GM19035 (cell line): ENCODE results near the gene OPRD1.
"Not testable (repeated sequence)": the region's sequence is repeated elsewhere in the genome, so short reads cannot be mapped to it uniquely, and the experiment has no call there.

ENCODE experiments used
- ATAC-seq: cut with Tn5 transposase; IDR thresholded peaks from one replicate; pipeline ENCODE4 v1.9.1; 2021; ENCODE audit not compliant: unreplicated experiment

The OPRD1 gene

GRCh38 chr1:28811766-28812668, at the start of gene OPRD1:
Gene OPRD1, plus strand, starts transcription at chr1:28812170. Its CDS starts 214 bp downstream, at chr1:28812384.
- ATAC-seq = no peak

DNA sequence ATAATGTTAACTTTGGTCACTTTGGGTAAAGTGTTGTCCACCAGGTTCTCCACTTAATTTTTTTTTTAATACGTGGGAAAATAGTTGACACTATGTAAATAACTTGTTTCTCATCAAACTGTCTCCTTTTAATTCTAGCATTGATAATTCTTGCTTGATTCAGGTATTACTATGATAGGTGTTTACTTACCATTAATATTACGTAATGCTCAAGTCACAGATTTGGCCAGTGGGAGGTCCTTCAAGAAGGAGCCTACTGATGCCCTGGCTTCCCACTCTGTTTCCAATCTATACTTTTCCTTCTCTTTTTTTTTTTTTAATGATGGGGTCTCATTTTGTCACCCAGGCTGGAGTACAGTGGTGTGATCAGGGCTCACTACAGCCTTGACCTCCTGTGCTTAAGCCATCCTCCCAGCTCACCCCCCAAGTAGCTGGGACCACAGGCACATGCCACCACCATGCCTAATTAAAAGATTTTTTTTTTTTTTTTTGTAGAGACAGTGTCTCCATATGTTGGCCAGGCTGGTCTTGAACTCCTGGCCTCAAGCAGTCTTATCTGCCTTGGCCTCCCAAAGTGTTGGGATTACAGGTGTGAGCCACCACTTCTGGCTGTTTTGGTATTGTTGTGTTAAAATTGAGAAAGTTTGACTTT, 45.3 kb upstream of the OPRD1 start:
- no peak for ATAC-seq

DNA sequence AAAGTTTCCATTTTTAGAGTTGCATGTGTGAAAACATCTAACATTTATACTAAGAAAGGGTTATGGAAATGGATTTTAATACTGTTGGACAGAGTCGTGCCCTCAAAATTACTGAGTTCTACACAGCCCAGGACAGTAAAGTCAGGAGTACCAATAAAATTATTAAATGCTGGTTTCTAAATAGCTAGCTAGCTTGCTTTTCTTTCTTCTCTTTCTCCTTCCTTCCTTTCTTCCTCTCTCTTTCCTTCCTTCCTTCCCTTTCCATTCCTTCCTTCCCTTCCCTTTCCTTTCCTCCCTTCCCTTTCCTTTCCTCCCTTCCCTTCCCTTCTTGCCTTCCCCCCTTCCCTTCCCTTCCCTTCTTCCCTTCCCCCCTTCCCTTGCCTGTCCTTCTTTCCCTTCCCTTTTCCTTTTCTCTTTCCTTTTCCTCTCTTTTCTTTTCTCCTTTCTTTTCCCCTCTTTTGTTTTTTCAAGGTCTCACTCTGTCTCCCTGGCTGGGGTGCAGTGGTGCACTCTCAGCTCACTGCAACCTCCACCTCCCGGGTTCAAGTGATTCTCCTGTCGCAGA, 41.3 kb upstream of the OPRD1 start:
- ATAC-seq = no peak

DNA sequence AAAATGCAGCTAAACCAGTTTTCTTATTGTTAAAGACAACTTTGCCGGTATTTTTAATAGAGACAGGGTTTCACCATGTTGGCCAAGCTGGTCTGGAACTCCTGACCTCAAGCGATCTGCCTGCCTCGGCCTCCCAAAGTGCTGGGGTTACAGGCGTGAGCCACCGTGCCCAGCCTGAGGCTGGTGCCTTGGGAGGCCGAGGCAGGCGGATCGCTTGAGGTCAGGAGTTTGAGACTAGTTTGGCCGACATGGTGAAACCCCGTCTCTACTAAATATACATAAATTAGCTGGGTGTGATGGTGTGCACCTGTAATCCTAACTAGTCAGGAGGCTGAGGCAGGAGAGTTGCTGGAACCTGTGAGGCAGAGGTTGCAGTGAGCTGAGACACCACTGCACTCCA, 40.0 kb upstream of the OPRD1 start:
- ATAC-seq = not testable (repeated sequence)

DNA sequence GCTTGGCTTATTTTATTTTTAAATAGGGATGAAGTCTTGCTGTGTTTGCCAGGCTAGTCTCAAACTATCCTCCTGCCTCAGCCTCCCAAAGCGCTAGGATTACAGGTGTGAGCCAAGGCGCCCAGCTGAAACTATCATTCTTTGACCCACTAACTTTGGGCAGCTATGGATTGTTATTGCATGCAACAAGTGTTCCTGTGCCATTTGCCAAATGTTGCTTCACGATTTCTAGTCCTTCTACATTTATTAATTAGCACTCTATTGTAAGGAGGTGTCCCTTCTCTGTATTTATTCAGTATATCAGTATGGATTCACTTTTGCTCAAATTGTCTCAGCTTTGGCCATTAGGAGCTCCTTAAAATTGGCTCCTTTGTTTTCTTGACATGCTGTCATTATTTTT, 38.9 kb upstream of the OPRD1 start:
- ATAC-seq = no peak

- ATAC-seq = no peak
Observed at GRCh38 chr1:28775121-28775942, 36.6 kb upstream of the OPRD1 start.

DNA sequence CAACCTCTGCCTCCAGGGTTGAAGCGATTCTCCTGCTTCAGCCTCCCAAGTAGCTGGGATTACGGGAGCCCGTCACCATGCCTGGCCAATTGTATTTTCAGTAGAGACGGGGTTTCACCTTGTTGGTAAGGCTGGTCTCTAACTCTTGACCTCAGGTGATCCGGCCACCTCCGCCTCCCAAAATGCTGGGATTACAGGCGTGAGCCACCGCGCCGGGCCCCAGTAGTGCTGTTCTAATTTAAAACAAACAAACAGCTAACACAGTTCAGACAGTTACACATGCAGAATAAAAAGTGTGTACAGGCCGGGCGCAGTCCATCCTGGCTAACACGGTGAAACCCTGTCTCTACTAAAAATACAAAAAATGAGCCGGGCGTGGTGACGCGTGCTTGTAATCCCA, 35.6 kb upstream of the OPRD1 start:
- no peak for ATAC-seq

DNA sequence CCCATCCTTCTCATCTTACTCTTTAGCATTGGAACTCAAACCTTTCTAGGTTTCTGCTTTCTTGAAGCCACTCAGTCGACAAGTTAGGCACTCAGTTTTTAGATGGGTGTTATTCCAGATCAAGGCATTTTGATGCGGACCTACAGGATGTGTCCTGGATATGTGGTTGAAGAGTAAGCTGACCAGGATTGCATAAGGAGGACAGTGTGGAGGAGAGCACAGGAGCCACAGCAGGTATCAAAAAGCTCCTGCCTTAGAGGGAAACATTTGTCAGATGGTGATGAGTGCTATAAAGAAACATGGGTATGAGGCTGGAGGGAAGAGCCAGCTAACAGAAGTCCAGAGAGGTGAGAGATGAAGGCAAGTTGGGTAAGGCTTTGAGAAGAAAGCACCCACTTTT, 33.9 kb upstream of the OPRD1 start:
- no peak for ATAC-seq

GRCh38 chr1:28779751-28780408, 32.1 kb upstream of the OPRD1 start:
- no peak for ATAC-seq

DNA sequence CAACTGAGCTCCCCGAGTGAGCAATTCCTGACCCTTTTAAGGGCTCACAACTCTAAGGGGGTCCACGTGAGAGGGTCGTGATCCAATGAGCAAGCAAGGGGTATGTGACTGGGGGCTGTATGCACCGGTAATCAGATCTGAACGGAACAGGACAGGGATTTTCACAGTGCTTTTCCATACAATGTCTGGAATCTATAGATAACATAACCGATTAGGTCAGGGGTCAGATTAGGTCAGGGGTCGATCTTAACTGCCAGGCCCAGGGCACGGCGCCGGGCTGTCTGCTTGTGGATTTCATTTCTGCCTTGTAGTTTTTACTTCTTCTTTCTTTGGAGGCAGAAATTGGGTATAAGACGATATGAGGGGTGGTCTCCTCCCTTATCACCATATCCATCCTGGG, 30.7 kb upstream of the OPRD1 start:
- no peak for ATAC-seq

- ATAC-seq = no peak
Observed at GRCh38 chr1:28782011-28782410, 30.0 kb upstream of the OPRD1 start.

GRCh38 chr1:28783363-28783762, 28.6 kb upstream of the OPRD1 start:
- no peak for ATAC-seq

GRCh38 chr1:28789412-28789811, 22.6 kb upstream of the OPRD1 start:
- ATAC-seq = no peak

DNA sequence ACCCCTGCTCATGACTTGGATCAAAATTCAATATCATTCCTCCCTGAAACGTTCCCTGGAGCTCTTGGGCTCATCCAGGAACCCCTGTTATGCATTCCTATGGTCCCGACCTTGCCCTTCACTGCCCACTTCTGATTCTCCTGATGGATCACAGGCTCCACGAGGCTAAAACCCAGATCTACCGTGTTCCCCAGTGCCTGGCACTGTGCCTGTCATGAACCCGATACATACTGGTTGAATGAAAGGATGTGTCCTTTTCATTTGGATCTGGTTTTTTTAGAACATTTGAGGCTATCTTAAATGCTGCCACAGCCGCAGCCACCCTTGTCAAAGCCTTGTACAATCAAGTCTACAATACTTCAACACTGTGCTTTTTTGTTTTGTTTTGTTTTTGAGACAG, 22.2 kb upstream of the OPRD1 start:
- ATAC-seq = no peak

GRCh38 chr1:28790377-28791035, 21.5 kb upstream of the OPRD1 start:
- no peak for ATAC-seq

- not testable (repeated sequence) for ATAC-seq
Observed at GRCh38 chr1:28791929-28792328, 20.0 kb upstream of the OPRD1 start.

DNA sequence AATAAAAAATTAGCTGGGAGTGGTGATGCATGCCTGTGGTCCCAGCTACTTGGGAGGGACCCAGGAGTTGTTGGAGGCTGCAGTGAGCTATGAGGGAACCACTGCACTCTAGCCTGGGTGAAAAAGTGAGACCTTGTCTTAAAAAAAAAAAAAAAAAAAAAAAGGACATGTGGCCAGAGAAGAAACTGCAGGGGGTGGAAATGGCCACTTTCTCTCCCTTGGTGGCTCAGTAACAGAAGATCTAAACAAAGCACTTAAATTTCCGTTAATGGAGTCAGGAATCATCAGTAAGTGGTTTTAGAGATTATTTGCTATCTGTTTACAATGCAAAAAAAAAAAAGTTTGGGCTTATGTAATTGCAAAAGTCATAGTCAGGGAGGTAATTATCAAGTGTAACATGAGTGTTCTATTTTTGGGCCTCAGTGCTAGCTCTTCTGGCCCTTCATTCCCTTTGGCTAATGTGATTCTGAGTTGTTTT, 19.3 kb upstream of the OPRD1 start:
- no peak for ATAC-seq

DNA sequence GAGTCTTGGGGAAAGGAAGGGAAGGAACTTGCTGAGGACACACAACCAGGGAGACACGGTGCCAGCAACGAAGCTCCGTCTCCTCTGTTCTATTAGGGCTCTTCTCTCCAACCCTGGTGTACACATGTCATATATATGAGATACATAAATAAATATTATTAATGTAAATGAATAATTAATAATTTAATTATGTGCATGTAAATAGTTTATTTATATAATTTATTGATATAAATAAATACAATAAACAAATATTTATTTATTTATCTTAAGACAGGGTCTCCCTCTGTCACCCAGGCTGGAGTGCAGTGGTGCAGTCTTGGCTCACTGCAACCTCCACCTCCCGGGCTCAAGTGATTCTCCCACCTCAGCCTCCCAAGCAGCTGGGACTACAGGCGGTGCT, 17.4 kb upstream of the OPRD1 start:
- not testable (repeated sequence) for ATAC-seq

DNA sequence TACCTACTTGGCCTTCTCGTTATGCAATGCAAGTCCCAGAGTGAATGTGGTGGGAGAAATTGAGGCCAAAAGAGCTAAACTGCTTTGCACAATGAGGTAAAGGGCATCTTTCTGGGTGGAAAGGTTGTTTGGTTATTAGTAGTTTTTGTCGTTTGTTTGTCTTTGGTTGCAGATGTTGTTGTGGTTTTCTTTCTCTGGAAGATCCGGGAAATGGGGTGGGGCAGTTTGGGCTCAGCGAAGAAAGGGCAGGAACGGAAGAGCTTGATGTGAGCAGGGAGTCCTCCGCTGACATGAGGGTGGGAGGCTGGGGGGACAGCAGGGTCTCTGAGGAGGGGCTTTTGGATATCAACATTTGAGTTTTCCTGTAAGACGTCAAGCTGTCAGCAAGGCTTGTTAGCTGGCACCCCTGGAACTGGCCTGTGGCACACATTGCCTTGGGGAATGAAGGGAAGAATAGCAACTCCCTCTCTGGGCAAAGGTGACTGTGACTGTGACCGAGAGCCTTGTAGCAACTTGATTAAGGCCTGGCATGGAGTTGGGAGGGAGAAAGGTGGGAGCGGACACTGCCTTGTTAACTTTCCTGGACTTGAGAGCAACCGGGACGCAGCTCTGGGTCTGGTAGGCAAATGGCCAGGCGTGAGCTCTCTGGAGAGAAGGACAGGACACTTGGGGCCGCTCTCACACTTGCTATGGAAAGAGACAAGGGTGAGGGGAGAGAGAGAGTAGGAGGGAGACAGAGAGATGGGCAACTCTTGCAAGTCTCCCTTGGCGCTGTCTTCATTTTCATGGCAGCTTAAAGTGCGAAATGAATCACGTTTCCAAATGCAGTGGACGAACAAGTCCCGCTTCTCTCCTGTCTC, 15.4 kb upstream of the OPRD1 start:
- ATAC-seq = no peak
